Choroid plexus epithelial cell (primary cell): ENCODE measurements around the gene KCNK6.
A peak's percentile ranks its signal among the peaks of the same experiment; 100 is the strongest.

Experiments
- DNase-seq: peaks from one replicate; pipeline ENCODE4 v3.0.0-alpha.2; 2010; ENCODE audit warnings: low read depth
- H3K4me3 ChIP-seq: 2 replicates; pipeline ENCODE4 v1.5.1; 2011; ENCODE audit warnings: low read depth, mild to moderate bottlenecking, control low read depth, low read length, moderate library complexity
- TF ChIP-seq, protein P1 (sequence below): conservative IDR thresholded peaks from 2 replicates; pipeline ENCODE4 v1.5.1; 2011; ENCODE audit warnings: low read depth, mild to moderate bottlenecking, control low read depth, inconsistent platforms, low read length, moderate library complexity

KCNK6 gene

DNA sequence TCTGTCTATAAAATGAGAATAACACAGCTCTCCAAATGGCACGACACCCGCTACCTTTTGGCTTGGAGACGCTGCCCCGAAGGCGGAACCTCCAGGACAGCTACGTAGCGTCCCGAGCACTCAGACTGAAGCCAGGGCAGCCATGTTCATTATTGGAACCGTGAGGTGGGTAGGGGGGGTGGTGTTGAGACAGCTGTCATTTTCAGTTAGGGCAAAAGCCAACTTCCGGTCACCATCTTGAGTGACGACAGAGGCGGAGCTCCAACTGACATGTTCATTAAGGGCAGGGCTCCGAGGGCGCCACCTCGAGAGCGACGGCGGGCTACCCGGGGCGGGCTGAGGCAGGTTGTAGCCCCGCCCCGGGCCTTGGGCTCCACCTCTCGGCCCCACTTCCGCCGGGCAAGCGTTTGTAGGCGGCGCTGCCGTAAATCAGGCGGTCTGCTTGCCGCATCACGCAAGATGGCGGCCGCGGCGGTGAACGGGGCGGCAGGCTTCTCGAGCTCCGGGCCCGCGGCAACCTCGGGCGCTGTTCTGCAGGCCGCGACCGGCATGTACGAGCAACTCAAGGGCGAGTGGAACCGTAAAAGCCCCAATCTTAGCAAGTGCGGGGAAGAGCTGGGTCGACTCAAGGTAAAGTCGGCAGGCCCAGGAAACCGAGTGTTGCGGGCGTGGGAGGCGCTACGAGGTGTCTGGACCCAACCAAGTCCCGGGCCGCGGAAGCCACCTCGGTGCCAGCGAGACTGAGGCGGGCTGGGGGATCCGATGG, 54.9 kb downstream of the KCNK6 start, which contains the start of gene PSMD8:
PSMD8 (plus strand) TSS at position 240 of the 766 bp plus-strand sequence; CDS start at position 271, 31 bp downstream.
- H3K4me3 ChIP-seq, result peak within 1 kb of the TSS; percentile 91
- TF ChIP-seq, protein P1, sequence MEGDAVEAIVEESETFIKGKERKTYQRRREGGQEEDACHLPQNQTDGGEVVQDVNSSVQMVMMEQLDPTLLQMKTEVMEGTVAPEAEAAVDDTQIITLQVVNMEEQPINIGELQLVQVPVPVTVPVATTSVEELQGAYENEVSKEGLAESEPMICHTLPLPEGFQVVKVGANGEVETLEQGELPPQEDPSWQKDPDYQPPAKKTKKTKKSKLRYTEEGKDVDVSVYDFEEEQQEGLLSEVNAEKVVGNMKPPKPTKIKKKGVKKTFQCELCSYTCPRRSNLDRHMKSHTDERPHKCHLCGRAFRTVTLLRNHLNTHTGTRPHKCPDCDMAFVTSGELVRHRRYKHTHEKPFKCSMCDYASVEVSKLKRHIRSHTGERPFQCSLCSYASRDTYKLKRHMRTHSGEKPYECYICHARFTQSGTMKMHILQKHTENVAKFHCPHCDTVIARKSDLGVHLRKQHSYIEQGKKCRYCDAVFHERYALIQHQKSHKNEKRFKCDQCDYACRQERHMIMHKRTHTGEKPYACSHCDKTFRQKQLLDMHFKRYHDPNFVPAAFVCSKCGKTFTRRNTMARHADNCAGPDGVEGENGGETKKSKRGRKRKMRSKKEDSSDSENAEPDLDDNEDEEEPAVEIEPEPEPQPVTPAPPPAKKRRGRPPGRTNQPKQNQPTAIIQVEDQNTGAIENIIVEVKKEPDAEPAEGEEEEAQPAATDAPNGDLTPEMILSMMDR, result no peak
- peak; percentile 99 for DNase-seq

DNA sequence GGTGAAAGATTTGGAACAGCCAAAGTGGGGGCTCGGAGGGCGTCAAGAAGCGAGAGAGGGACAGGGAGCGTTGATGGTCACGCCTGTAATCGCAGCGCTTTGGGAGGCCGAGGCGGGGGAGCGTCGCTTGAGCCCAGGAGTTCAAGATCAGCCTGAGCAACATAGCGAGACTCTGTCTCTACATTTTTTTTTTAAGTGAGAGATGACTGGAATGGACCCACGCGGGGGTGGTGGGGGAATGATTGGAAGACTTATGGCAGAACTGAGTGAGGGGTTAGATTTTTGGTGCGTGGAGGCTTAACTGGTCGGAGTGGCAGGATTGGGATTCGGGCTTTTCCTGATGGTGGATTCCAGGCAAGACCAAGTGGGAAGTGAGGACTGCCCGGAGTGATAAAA, 55.5 kb downstream of the KCNK6 start:
- peak overlapping the region; percentile 91 for H3K4me3 ChIP-seq
- DNase-seq, result peak; percentile 38
- TF ChIP-seq, protein P1, result no peak

DNA sequence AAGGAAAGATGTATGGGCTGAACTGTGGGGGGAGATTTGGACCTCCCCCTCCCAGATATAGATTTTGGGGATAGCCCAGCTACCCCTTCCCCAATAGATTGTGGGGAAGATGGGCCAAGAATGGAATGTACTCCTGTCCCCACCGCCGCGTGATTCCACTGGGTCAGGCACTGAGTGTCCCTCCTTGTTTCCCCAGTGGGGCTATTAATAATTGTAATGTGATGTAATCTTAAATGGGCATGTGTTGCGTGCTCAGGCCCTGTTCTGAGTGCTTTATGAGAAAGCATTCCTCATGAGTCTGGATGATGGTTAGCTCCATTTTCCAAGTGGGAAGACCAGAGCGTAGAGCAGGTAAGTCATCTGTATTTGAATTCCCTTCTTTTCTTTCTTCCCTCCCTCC, 56.1 kb downstream of the KCNK6 start:
- no peak for DNase-seq
- H3K4me3 ChIP-seq, result peak overlapping the region; percentile 91
- TF ChIP-seq, protein P1, result no peak

DNA sequence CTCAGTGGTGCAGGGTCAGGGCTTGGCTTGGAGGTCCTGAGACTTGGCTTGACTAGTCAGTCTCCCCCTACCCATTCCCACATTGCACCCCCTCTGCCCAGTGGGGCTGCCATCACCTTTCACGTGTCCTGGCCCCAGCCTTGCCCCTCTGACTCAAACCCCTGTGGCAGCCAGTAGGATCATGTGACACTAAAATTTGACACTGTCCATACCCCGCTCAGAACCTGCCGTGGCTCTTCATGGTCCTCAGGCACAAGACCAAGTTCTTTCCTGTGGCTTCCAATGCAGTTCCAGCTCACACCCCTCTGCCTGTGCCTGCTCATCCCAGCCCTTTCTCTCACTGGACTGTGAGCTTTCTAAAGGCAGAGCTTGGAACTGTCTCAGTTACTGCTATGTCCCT, 56.9 kb downstream of the KCNK6 start:
- TF ChIP-seq, protein P1, result no peak
- DNase-seq, result no peak
- H3K4me3 ChIP-seq, result no peak overlapping the region

DNA sequence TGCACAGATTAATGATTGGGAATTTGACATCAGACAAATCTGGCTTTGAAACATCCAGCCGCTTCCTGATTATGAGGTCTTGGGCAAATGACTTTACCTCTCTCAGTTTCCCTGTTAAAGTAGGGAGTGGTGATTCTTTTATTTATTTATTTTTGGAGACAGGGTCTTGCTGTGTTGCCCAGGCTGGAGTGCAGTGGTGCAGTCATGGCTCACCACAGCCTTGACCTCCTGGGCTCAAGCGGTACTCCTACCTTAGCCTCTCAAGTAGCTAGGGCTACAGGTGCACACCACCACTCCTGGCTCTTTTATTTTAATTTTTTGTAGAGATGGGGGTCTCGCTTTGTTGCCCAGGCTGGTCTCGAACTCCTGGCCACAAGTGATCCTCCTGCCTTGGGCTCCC, 57.4 kb downstream of the KCNK6 start:
- H3K4me3 ChIP-seq, result no peak overlapping the region
- TF ChIP-seq, protein P1, result no peak
- DNase-seq, result no peak

DNA sequence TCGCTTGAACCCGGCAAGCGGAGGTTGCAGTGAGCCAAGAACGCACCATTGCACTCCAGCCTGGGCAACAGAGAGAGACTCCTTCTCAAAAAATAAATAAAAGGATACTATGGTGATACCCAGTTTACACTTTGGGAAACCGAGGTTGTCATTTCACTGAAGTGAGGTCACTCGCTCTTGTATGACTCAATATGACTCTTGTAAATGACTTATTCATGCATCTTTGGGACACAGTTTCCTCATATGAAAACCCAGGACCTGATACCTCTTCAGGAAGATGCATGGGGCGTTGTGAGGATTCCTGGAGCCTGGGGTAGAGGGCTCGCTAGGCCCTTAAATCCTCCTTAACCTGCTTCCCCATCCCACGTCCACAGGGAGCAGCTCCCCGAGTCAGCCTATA, 59.2 kb downstream of the KCNK6 start:
- no peak overlapping the region for H3K4me3 ChIP-seq
- DNase-seq, result no peak
- TF ChIP-seq, protein P1, result no peak

DNA sequence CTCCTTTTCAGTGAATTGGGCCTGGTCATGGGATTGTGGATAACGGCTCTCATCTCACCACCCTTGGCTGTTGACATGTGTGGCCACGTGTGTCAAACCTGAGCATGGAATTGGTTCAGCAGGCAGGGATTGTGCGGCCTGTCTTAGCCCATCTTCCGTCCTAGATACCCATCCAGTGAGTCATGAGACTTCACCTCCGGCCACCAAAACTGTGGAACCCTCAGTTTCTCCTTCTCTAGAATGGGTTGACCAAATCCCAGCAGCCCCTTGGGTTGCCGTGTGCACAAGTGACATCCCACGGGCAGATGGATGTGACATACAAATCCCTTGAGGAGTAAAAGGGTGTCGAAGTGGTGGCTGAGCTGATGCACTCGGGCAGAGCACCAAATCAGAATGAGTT, 61.5 kb downstream of the KCNK6 start:
- TF ChIP-seq, protein P1, result no peak
- no peak for DNase-seq
- no peak overlapping the region for H3K4me3 ChIP-seq
